Measurements from ENCODE around the gene SNRPD3.
"Not testable (repeated sequence)": the region's sequence is repeated elsewhere in the genome, so short reads cannot be mapped to it uniquely, and the experiment has no call there.

Gene SNRPD3

DNA sequence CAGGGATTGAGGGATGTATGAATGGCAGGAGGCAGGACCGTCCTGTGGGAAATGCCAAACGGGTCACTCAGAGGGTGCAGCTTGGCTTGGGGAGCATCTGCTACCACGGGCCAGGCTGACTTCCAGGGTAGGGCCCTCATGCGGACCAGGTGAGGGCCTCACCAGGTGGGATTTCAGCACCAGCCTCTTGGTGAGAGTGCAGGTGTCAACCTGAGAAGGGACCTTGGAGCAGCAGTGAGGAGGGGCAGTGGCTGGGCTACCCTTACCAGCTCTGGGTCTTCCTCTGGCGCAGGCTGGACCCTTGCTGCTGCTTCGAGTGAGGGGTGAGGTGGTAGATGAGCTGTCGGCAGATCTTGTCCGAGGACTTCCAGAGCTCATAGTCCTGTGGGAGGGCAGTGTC, 32.1 kb downstream of the SNRPD3 start:
- no peaks in the 10 kb centered on the region for H3K4me1 ChIP-seq (ENCODE audit: insufficient read depth, low read length)
- H3K36me3 ChIP-seq (ENCODE audit: insufficient read depth, low read length), result no peaks in the 10 kb centered on the region
- no peak overlapping the region for H3K9ac ChIP-seq (ENCODE audit: low read depth, low read length)
- no peaks in the 10 kb centered on the region for H3K9me3 ChIP-seq (ENCODE audit: control insufficient read depth, insufficient read depth, low read length)

DNA sequence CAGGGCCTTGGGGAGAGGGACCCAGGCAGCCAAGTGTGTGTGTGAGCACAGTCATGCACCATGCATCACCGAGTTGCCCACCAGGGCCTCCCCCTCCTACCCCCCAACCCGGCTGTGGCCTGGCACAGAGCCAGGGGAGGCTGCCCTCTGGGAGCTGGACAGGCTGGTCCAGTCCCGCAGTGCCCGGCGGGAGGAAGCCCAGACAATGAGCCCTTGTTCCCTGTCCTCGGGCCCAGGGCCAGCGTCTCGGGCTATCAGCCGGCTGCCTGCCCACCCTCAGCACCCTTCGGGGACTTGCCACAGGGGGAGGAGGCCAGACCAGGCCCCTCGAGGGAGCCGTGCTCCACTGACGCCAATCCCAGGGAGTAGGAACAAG, 32.6 kb downstream of the SNRPD3 start:
- no peak overlapping the region for H3K9ac ChIP-seq (ENCODE audit: low read depth, low read length)
- no peaks in the 10 kb centered on the region for H3K9me3 ChIP-seq (ENCODE audit: control insufficient read depth, insufficient read depth, low read length)
- no peaks in the 10 kb centered on the region for H3K4me1 ChIP-seq (ENCODE audit: insufficient read depth, low read length)
- H3K36me3 ChIP-seq (ENCODE audit: insufficient read depth, low read length), result no peaks in the 10 kb centered on the region

GRCh38 chr22:24588757-24589481, 33.1 kb downstream of the SNRPD3 start:
- Histone ChIP-seq H3K9me3 (ENCODE audit: control insufficient read depth, insufficient read depth, low read length) (no peaks in the 10 kb centered on the region), H3K36me3 (ENCODE audit: insufficient read depth, low read length) (no peaks in the 10 kb centered on the region), H3K9ac (ENCODE audit: low read depth, low read length) (no peak overlapping the region), H3K4me1 (ENCODE audit: insufficient read depth, low read length) (no peaks in the 10 kb centered on the region; the same call in 1 of the 2 replicates)

DNA sequence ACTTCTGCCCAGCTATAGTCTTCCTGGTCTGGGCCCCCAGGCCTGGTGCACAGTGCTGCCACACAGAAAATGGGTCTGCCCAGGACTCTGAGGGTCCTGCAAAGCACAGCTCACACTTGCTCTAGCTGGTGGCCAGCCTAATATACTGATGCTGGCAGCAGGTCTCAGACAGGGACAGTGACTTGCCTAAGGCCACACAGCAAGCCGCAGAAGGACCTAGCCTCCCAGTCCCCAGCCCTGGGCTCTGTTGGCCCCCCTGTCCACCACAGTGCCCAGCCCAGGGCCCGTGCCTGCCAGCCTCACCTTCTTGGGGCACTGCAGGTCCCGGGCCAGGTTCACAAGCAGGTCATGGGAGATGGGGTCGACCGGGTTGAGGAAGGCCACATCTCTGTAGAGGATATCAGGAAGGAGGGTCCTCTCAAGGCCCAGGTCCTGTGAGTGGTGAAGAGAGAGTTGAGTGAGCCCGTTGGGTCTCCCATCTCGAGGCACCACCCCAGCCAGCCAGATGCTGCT, 33.8 kb downstream of the SNRPD3 start:
- Histone ChIP-seq H3K4me1 (ENCODE audit: insufficient read depth, low read length) (peaks cover 3% of the 10 kb centered on the region; the same call in 1 of the 2 replicates), H3K9ac (ENCODE audit: low read depth, low read length) (no peak overlapping the region), H3K36me3 (ENCODE audit: insufficient read depth, low read length) (no peaks in the 10 kb centered on the region), H3K9me3 (ENCODE audit: control insufficient read depth, insufficient read depth, low read length) (no peaks in the 10 kb centered on the region)

GRCh38 chr22:24590596-24591173, 34.9 kb downstream of the SNRPD3 start:
- Histone ChIP-seq H3K9me3 (ENCODE audit: control insufficient read depth, insufficient read depth, low read length) (no peaks in the 10 kb centered on the region), H3K36me3 (ENCODE audit: insufficient read depth, low read length) (no peaks in the 10 kb centered on the region), H3K9ac (ENCODE audit: low read depth, low read length) (no peak overlapping the region), H3K4me1 (ENCODE audit: insufficient read depth, low read length) (peaks cover 10% of the 10 kb centered on the region; the same call in 1 of the 2 replicates)

DNA sequence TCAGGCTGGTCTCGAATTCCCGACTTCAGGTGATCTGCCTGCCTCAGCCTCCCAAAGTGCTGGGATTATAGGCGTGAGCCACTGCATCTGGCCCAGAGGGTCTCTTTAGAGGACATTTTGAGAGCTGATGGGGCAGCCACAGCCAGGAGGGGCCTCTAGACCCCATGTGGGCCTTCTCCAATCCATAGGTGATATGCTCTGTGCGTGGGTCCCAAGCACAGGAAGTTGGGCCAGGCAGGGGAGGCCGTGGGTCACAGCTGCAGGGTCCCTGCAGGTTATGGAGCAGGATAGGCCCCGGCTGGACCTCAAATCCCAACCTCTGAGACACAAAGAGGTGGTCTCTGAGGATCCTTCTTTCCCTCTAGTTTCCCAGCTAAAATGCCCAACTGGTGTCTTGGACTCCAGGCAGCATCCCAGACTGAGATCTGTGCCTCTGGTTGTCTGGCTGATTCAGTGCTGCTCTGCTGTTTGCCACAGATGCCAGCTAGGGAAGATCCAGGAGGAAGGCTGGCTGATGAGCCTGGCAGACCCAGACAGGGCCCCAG, 35.6 kb downstream of the SNRPD3 start:
- no peaks in the 10 kb centered on the region for H3K36me3 ChIP-seq (ENCODE audit: insufficient read depth, low read length)
- H3K9me3 ChIP-seq (ENCODE audit: control insufficient read depth, insufficient read depth, low read length), result no peaks in the 10 kb centered on the region
- peaks cover 10% of the 10 kb centered on the region; the same call in 1 of the 2 replicates for H3K4me1 ChIP-seq (ENCODE audit: insufficient read depth, low read length)
- no peak overlapping the region for H3K9ac ChIP-seq (ENCODE audit: low read depth, low read length)

DNA sequence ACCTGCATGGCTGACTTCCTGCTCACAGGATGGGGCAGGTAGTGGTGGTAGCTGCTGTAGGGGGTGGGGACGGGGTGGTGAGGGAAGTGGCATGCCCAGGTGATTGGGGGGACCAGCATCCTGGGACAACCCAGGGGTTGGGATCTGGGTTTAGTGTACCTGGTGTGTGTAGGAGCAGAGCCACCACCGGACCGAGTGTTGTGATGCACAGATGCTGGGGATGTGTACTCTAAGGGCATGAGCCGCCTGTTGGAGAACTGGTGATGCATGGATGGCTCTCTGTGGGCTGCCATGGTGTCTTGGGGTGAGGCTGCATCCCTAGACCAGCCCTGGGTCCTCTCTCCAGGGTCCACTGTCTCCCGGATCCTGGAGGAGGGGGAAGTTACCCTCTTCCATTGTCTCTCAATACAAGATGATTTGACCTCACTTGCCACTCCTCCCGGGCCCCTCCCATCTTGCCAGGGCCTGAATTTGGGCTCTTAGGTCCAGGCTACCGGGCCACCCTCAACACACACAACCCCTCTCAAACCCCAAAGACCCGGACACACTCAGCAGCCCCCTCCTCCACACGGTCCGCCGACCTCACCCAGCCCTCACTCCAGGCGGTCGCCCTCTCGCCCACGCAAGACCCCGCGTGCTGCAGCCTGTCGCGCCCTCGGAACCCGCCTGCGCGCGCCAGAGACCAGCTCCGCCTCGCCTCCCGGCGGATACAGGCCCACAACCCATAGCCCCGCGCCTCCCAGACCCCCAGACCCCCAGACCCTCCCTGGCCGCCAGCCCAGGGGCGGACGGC, 36.5 kb downstream of the SNRPD3 start:
- Histone ChIP-seq H3K4me1 (ENCODE audit: insufficient read depth, low read length) (peaks cover 10% of the 10 kb centered on the region; the same call in 1 of the 2 replicates), H3K9ac (ENCODE audit: low read depth, low read length) (peak overlapping the region; percentile 77), H3K36me3 (ENCODE audit: insufficient read depth, low read length) (no peaks in the 10 kb centered on the region)

GRCh38 chr22:24592851-24593558, 37.2 kb downstream of the SNRPD3 start, which contains the start of gene LRRC75B:
TSS of gene LRRC75B (minus strand) at chr22:24593073. CDS start at chr22:24593039, 34 bp downstream.
- H3K36me3 ChIP-seq (ENCODE audit: insufficient read depth, low read length), result no peaks in the 10 kb centered on the region
- H3K4me1 ChIP-seq (ENCODE audit: insufficient read depth, low read length), result peaks cover 10% of the 10 kb centered on the region; the same call in 1 of the 2 replicates
- peak within 1 kb of the TSS; percentile 77 for H3K9ac ChIP-seq (ENCODE audit: low read depth, low read length)
- no peaks in the 10 kb centered on the region for H3K9me3 ChIP-seq (ENCODE audit: control insufficient read depth, insufficient read depth, low read length)

More for the DNA sequence above, 36.5 kb downstream of the SNRPD3 start:
- no peaks in the 10 kb centered on the region for H3K9me3 ChIP-seq (ENCODE audit: control insufficient read depth, insufficient read depth, low read length)

DNA sequence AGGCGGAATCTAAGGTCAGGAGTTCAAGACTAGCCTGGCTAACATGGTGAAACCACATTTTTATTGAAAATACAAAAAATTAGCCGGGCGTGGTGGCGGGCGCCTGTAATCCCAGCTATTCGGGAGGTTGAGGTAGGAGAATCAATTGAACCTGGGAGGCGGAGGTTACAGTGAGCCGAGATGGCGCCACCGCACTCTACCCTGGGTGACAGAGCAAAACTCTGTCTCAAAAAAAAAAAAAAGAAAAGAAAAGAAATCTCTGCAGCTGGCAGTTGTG, 37.7 kb downstream of the SNRPD3 start:
- H3K9me3 ChIP-seq (ENCODE audit: control insufficient read depth, insufficient read depth, low read length); H3K36me3 ChIP-seq (ENCODE audit: insufficient read depth, low read length): not testable (repeated sequence)
- peak overlapping the region; percentile 77 for H3K9ac ChIP-seq (ENCODE audit: low read depth, low read length)
- H3K4me1 ChIP-seq (ENCODE audit: insufficient read depth, low read length), result peaks cover 10% of the 10 kb centered on the region; the same call in 1 of the 2 replicates

DNA sequence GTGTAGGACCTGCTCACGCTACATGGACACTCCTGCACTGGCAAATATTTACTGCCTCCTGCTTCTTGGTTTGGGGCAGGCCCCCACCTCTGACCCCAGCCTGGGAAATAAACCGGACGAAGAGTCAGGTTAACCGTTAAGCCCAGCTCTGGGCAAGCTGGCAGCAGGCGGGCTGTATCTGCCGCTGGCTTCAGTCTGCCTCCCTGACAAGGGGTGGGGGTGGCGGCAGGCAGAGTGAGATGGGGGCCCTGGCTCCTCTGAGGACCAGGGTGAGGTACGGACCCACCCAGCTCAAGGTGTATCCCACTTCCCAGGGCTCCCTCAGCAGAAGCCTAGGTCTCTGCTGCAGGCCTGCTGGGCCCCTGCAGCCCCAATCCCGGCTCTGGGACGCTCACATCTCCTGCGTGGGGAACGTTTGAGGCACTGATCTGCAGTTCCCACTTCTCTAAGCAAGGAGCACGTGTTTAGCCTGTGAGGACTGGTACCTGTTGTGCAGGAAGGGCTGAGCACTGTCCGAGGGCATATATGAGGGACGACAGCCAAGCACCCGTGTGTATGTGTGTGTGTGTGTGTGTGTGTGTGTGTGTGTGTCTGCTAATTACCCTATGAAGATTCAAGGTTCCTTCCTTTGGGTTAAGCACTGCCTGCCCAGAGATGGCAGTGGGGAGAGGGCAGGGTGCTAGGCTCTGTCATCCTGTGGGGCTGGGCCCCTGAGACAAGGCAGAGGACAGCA, 38.2 kb downstream of the SNRPD3 start:
- Histone ChIP-seq H3K9ac (ENCODE audit: low read depth, low read length) (no peak overlapping the region), H3K36me3 (ENCODE audit: insufficient read depth, low read length) (no peaks in the 10 kb centered on the region), H3K4me1 (ENCODE audit: insufficient read depth, low read length) (peaks cover 10% of the 10 kb centered on the region; the same call in 1 of the 2 replicates), H3K9me3 (ENCODE audit: control insufficient read depth, insufficient read depth, low read length) (no peaks in the 10 kb centered on the region)

DNA sequence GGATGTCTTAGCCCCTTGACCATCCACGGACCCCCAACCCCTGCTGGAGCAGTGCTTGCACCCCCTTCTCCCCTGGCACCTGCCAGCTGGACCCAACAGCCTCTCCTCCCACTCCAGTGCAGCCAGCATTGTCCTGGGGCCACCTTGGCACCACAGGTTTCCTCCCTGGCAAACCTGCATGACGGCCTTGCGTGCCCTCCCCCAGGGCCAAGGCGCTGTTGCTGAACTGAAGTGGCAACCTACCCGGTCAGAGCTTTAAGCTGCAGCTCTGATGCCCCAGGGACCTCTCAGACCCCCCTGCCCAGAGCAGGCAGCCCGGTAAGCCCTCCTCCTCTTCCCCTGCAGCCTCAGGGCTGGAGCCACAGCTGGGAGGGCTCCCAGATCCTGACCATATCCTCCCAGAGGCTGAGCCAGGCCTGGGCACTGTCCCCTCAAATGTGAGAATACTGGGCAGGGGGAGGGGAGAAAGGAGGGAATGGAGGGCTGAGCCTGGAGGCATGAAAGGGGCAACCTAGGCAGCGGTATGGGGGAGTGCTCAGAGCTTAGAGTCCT, 38.8 kb downstream of the SNRPD3 start:
- peaks cover 14% of the 10 kb centered on the region; the same call in 1 of the 2 replicates for H3K4me1 ChIP-seq (ENCODE audit: insufficient read depth, low read length)

DNA sequence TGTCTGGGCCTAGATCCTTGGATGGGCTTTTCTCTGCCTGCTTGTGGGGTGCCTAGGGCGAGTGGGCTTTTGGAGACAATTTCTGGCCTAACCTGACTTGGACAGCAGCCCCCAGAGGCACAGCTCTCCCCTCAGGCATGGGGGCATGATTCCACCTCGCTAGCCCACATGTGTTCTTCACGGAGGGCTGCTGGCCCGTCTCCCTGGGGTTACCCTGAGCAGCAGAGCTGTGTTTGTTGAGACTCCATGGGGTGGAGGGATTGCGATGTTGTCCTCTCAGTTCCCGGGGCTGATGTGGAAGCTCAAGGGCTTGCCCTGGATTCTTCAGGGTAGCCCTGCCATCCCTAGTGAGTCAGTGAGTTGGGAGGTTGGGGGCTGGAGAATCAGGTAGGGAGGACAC, 39.4 kb downstream of the SNRPD3 start:
- Histone ChIP-seq H3K4me1 (ENCODE audit: insufficient read depth, low read length) (peaks cover 19% of the 10 kb centered on the region; the same call in 1 of the 2 replicates), H3K9ac (ENCODE audit: low read depth, low read length) (no peak overlapping the region)

More for the DNA sequence above, 38.8 kb downstream of the SNRPD3 start:
- H3K9me3 ChIP-seq (ENCODE audit: control insufficient read depth, insufficient read depth, low read length), result no peaks in the 10 kb centered on the region
- H3K9ac ChIP-seq (ENCODE audit: low read depth, low read length), result no peak overlapping the region
- no peaks in the 10 kb centered on the region for H3K36me3 ChIP-seq (ENCODE audit: insufficient read depth, low read length)

DNA sequence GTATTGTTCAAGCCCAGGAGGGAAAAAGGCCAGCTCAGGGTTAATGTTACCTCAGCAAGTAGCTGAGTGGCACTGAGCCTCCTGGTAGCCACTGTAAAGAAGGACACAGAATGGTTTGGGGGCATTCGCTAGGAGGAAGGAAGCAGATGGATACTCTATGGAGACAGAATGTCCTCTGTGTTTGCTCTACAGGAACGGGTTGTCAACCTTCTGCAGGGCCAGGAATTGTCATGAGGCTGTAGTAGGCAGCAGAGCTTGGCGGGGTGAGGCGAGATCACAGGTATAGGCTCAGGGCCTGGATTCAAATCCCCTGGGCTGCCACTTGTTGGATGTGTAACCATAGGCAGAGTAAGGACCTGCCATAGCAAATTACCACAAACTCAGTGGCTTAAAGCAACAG, 40.1 kb downstream of the SNRPD3 start:
- peaks cover 19% of the 10 kb centered on the region; the same call in 1 of the 2 replicates for H3K4me1 ChIP-seq (ENCODE audit: insufficient read depth, low read length)
- H3K36me3 ChIP-seq (ENCODE audit: insufficient read depth, low read length), result no peaks in the 10 kb centered on the region
- no peak overlapping the region for H3K9ac ChIP-seq (ENCODE audit: low read depth, low read length)
- H3K9me3 ChIP-seq (ENCODE audit: control insufficient read depth, insufficient read depth, low read length), result no peaks in the 10 kb centered on the region

More for the DNA sequence above, 39.4 kb downstream of the SNRPD3 start:
- Histone ChIP-seq H3K36me3 (ENCODE audit: insufficient read depth, low read length) (no peaks in the 10 kb centered on the region), H3K9me3 (ENCODE audit: control insufficient read depth, insufficient read depth, low read length) (no peaks in the 10 kb centered on the region)

Data from ES-I3 (cell line).